GM12878 (cell line): Measurements from ENCODE around the gene PRCD. TPM values are rescaled to one million over a fixed set of nuclear protein-coding genes. Genes with fewer than 3 reads are reported as not detected.

ENCODE experiments used
- ATF2 ChIP-seq: IDR thresholded peaks from 2 replicates; pipeline ENCODE4 v1.6.1; 2012; ENCODE audit warnings: low read length, inconsistent platforms
- CHD4 ChIP-seq: fragments of 200-600 bp; sonication (generic); IDR thresholded peaks from 2 replicates; pipeline ENCODE4 v1.6.1; 2016; ENCODE audit warnings: mild to moderate bottlenecking
- CREB1 ChIP-seq: IDR thresholded peaks from 2 replicates; pipeline ENCODE4 v1.6.1; 2012; ENCODE audit warnings: low read depth, mild to moderate bottlenecking, inconsistent platforms
- CREM ChIP-seq: IDR thresholded peaks from 2 replicates; pipeline ENCODE4 v1.6.1; 2014; ENCODE audit warnings: antibody characterized with exemption, low read depth
- E2F8 ChIP-seq: fragments of 450-650 bp; IDR thresholded peaks from 2 replicates; pipeline ENCODE4 v1.6.1; 2018; ENCODE audit warnings: mild to moderate bottlenecking, low read depth, moderate library complexity; ENCODE audit not compliant: partially characterized antibody
- EED ChIP-seq: sonication (generic); IDR thresholded peaks from 2 replicates; pipeline ENCODE4 v1.6.1; 2016; ENCODE audit warnings: antibody characterized with exemption, low read depth
- FOXM1 ChIP-seq: IDR thresholded peaks from 2 replicates; pipeline ENCODE4 v1.6.1; 2012; ENCODE audit warnings: low read depth, mild to moderate bottlenecking, inconsistent platforms, low read length, moderate library complexity
- IKZF1 ChIP-seq: fragments of 450-650 bp; conservative IDR thresholded peaks from 2 replicates; pipeline ENCODE4 v1.6.1; 2017; ENCODE audit warnings: antibody characterized with exemption, mild to moderate bottlenecking
- IKZF2 ChIP-seq, 2 experiments: fragments of 450-650 bp; IDR thresholded peaks; 2 replicates each; pipeline ENCODE4 v1.6.1; 2017; ENCODE audit warnings: mild to moderate bottlenecking in 2 of 2, moderate library complexity in 2 of 2
- KAT2A ChIP-seq: conservative IDR thresholded peaks from 2 replicates; pipeline ENCODE4 v1.6.1; 2011; ENCODE audit warnings: low read depth, low read length; ENCODE audit not compliant: control insufficient read depth
- MEF2B ChIP-seq: fragments of 450-650 bp; IDR thresholded peaks from 2 replicates; pipeline ENCODE4 v1.6.1; 2018; ENCODE audit warnings: mild to moderate bottlenecking, moderate library complexity; ENCODE audit not compliant: partially characterized antibody, poor library complexity, severe bottlenecking
- ZBTB33 ChIP-seq: fragments of 450-650 bp; IDR thresholded peaks from 2 replicates; pipeline ENCODE4 v1.6.1; 2017; ENCODE audit warnings: mild to moderate bottlenecking
- polyA plus RNA-seq, 11 experiments: library from polyadenylated mRNA; depleted of rRNA in 4 of 11; unstranded in 6 of 11; stranded (reverse) in 5 of 11; fragments of >200 nt; fragmentation: Nextera tagmentation in 4 of 11; fragmentation: Illumina TruSeq in 1 of 11; extraction: Ambion mirVana in 4 of 11; extraction: Trizol in 1 of 11; gene quantifications; 1 replicate in 1 of 11; 2 replicates in 10 of 11; pipeline versions ENCODE4 v1.2.1 to v1.2.3, GENCODE V29; 2011 to 2016; ENCODE audit warnings: inconsistent platforms in 2 of 11, missing spikeins in 2 of 11, low read depth in 1 of 11
- total RNA-seq, 4 experiments: library from RNA; depleted of rRNA in 3 of 4; stranded (reverse); fragments of >200 nt in 3 of 4; fragmentation: Illumina TruSeq in 1 of 4; extraction: Trizol in 1 of 4; gene quantifications; 2 replicates each; pipeline versions ENCODE4 v1.2.1 to v1.2.3, GENCODE V29; 2013 to 2021
- TF ChIP-seq, protein P1 (sequence below): IDR thresholded peaks from 2 replicates; pipeline ENCODE4 v1.6.1; 2012; ENCODE audit warnings: low read depth, low read length, improper control_type of control experiment
- TF ChIP-seq, protein P2 (sequence below): IDR thresholded peaks from 2 replicates; pipeline ENCODE4 v1.6.1; 2012; ENCODE audit warnings: improper control_type of control experiment, low read depth, low read length; ENCODE audit not compliant: insufficient replicate concordance
- TF ChIP-seq, protein P3 (sequence below): IDR thresholded peaks from 2 replicates; pipeline ENCODE4 v1.6.1; 2011; ENCODE audit warnings: borderline replicate concordance, low read depth, mild to moderate bottlenecking, moderate library complexity, mixed read lengths, low read length; ENCODE audit not compliant: insufficient read depth; ENCODE audit errors: extremely low read length
- TF ChIP-seq, protein P4 (sequence below): IDR thresholded peaks from 2 replicates; pipeline ENCODE4 v1.6.1; 2011; ENCODE audit warnings: low read depth, low read length, improper control_type of control experiment, borderline replicate concordance

Gene PRCD
- total and polyA plus RNA-seq, 10 of the 15 experiments (the other 5 are each of a cell fraction or from before 2014, with no cell fraction given), result 0.18 to 0.95 (median 0.34) TPM; not detected in 4

GRCh38 chr17:76560877-76561221 lies 21.0 kb downstream of the PRCD start (continued):
- TF ChIP-seq FOXM1 (no peak), EED (no peak), CREB1 (0 out of 2 replicates have a peak, but pooled peaks have one; percentile 10), KAT2A (no peak), IKZF1 (peak; percentile 37; the same call in 1 of the 2 replicates), IKZF2 (IDR thresholded peaks at IDR 0.05) (peak in 1 of 2 experiments; percentile 7; a peak in 2 of 4 replicates), CHD4 (no peak), E2F8 (no peak), MEF2B (no peak), CREM (no peak), ZBTB33 (no peak), ATF2 (0 out of 2 replicates have a peak, but pooled peaks have one; percentile 7)
- TF ChIP-seq, protein P1, sequence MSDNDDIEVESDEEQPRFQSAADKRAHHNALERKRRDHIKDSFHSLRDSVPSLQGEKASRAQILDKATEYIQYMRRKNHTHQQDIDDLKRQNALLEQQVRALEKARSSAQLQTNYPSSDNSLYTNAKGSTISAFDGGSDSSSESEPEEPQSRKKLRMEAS, result no peak
- TF ChIP-seq, protein P2, sequence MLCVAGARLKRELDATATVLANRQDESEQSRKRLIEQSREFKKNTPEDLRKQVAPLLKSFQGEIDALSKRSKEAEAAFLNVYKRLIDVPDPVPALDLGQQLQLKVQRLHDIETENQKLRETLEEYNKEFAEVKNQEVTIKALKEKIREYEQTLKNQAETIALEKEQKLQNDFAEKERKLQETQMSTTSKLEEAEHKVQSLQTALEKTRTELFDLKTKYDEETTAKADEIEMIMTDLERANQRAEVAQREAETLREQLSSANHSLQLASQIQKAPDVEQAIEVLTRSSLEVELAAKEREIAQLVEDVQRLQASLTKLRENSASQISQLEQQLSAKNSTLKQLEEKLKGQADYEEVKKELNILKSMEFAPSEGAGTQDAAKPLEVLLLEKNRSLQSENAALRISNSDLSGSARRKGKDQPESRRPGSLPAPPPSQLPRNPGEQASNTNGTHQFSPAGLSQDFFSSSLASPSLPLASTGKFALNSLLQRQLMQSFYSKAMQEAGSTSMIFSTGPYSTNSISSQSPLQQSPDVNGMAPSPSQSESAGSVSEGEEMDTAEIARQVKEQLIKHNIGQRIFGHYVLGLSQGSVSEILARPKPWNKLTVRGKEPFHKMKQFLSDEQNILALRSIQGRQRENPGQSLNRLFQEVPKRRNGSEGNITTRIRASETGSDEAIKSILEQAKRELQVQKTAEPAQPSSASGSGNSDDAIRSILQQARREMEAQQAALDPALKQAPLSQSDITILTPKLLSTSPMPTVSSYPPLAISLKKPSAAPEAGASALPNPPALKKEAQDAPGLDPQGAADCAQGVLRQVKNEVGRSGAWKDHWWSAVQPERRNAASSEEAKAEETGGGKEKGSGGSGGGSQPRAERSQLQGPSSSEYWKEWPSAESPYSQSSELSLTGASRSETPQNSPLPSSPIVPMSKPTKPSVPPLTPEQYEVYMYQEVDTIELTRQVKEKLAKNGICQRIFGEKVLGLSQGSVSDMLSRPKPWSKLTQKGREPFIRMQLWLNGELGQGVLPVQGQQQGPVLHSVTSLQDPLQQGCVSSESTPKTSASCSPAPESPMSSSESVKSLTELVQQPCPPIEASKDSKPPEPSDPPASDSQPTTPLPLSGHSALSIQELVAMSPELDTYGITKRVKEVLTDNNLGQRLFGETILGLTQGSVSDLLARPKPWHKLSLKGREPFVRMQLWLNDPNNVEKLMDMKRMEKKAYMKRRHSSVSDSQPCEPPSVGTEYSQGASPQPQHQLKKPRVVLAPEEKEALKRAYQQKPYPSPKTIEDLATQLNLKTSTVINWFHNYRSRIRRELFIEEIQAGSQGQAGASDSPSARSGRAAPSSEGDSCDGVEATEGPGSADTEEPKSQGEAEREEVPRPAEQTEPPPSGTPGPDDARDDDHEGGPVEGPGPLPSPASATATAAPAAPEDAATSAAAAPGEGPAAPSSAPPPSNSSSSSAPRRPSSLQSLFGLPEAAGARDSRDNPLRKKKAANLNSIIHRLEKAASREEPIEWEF, result no peak
- TF ChIP-seq, protein P3, sequence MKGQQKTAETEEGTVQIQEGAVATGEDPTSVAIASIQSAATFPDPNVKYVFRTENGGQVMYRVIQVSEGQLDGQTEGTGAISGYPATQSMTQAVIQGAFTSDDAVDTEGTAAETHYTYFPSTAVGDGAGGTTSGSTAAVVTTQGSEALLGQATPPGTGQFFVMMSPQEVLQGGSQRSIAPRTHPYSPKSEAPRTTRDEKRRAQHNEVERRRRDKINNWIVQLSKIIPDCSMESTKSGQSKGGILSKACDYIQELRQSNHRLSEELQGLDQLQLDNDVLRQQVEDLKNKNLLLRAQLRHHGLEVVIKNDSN, result no peak
- TF ChIP-seq, protein P4, sequence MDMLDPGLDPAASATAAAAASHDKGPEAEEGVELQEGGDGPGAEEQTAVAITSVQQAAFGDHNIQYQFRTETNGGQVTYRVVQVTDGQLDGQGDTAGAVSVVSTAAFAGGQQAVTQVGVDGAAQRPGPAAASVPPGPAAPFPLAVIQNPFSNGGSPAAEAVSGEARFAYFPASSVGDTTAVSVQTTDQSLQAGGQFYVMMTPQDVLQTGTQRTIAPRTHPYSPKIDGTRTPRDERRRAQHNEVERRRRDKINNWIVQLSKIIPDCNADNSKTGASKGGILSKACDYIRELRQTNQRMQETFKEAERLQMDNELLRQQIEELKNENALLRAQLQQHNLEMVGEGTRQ, result no peak
